Activated naive CD4-positive, alpha-beta T cell treated with anti-CD3 and anti-CD28 coated beads, Interleukin-2, amount 50 U/mL, for 16 hours (primary cell): ENCODE results near the gene HMX2.

Experiments
- DNase-seq: peaks from one replicate; pipeline ENCODE4 v3.0.0-alpha.2; 2020

HMX2 gene

GRCh38 chr10:123139521-123140163, 8.3 kb upstream of the HMX2 start:
- DNase-seq = peak; percentile 15

GRCh38 chr10:123140164-123140982, 7.6 kb upstream of the HMX2 start:
- DNase-seq = peak; percentile 31

GRCh38 chr10:123140983-123141390, 6.9 kb upstream of the HMX2 start:
- no peak for DNase-seq

DNA sequence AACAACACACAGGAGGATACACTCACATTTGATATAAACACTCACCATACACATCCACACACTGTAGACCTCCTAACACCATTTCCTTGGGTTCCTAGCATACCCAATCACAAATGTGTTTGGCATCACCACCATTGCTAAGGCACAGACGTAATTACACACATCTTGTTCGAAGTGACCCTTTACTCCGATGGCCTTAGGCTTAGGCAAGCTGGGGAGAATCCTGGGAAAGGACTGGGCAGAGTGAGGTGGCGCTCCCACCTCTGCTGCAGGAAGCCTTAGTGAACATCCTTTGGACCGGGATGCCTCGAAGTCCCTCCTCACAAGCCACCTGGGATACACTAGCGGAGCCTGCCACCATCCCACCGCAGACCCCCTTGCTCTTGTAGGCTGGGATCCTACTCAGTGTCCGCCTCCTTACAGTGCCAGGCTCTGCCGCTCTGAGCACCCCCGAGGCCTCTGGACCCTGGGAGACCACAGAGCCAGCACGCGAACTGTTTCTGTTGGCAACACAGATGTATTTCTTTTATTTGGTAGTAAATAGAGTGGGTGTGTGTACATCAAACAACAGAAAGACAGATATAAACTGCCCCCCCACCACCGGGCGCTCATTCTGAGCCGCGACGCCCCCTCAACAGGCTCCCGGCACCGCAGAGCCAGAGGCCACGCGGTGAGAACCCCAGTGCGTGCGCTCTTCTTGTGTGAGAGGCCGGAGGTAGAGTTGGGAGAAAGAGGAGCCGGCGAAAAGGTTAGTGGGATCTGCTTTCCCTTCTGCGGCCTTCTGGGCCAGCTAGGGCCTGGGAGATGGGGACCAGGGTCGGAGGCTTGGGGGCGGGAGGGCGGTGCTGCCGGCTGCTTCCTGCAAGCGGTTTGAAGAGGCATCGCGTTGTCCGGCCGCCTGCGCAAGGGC, 5.9 kb upstream of the HMX2 start:
- DNase-seq = no peak

- DNase-seq = no peak
These were observed 5.2 kb upstream of the HMX2 start for GRCh38 chr10:123142701-123143161.

DNA sequence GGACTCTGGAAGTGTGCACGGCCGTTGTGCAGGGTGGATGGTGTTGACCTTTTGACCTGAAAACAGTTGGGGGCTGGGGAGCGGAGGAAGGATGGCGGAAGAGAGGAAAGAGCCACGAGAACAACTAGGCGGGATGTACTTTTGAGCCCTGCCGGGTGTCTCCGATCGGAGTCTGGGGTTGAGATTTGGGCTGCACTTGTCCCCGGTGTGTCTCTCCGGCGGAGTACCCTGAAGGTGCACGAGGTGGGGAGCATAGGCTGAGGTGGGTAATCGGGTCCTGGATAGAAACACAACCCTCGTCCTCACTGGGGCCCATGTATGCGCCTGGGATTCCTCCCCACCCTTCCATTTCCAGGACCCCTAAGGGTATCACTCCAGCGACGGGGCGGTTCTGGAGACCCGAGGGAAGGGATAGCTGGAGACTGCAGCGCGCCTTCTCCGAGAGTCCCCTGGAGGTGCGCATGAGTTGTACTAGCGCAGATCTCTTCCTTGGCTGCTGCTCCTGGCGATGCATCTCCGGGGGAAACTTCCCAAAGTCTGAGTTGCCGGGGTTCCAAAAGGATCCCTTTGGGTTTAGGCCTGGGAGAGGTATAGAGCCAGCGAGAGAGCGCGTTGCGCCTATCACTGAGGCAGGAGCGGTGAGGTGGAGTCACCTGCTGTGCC, 4.6 kb upstream of the HMX2 start:
- no peak for DNase-seq

DNA sequence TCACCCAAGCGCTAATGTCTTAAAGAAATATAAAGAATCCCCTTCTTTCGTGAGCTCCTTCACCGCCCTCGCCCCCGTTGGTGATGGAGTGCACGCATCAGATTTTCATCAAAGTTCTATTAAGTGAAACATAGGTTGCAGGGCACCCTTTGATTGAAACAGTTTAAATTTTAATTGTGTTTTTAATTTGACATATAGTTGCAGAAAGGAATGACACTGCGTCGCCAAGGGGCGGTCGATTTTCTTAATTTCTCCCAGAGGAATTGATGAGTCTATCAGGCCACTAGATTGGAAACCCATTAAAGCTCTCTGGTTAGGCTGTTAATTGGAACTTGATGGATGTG, 4.1 kb upstream of the HMX2 start:
- DNase-seq = no peak

DNA sequence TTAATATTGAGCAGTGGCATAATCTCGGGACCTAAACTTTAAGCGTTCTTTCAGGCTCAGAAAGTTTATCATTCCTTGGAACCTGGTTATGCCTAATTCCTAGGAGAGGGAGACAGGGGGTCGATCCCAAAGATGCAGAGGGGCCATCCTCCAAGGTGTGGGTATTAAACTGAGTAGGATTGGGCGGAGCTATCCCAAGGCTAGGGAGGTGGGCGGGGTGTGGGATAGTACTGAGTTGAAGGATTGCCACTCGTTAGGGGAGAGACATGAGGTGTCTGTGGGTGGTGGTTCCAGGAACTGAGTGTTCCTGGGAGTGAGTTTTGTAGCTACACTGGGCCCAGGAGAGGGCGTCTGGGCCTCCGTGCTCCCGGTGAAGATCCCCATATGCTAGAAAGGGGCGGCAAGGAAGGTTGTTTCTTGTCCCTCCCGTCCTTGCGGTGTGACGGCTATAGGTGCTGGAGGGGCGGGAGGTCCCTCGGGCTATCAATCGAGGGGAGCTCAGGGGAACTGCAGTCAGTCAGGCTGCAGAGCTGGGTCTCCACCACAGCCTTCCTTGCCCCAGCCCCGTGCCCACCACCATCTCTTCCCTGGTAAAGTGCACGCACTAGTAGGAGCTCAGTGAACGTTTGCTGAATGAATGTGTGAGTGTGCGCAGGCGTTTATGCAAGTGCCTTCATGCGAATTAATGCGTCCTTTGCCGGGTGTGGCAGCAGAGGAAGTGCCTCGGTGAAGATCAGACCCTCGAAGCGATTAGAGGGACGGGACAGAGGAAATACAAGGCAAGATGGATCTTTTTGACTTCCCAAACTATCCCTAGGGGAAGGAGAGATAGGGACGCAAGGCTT, 3.0 kb upstream of the HMX2 start:
- peak; percentile 18 for DNase-seq

- no peak for DNase-seq
These were observed 2.4 kb upstream of the HMX2 start for GRCh38 chr10:123145542-123146012.

- no peak for DNase-seq
These were observed 1.7 kb upstream of the HMX2 start for GRCh38 chr10:123146013-123146893.

- no peak for DNase-seq
These were observed 872 bp upstream of the HMX2 start for GRCh38 chr10:123146894-123147634.

DNA sequence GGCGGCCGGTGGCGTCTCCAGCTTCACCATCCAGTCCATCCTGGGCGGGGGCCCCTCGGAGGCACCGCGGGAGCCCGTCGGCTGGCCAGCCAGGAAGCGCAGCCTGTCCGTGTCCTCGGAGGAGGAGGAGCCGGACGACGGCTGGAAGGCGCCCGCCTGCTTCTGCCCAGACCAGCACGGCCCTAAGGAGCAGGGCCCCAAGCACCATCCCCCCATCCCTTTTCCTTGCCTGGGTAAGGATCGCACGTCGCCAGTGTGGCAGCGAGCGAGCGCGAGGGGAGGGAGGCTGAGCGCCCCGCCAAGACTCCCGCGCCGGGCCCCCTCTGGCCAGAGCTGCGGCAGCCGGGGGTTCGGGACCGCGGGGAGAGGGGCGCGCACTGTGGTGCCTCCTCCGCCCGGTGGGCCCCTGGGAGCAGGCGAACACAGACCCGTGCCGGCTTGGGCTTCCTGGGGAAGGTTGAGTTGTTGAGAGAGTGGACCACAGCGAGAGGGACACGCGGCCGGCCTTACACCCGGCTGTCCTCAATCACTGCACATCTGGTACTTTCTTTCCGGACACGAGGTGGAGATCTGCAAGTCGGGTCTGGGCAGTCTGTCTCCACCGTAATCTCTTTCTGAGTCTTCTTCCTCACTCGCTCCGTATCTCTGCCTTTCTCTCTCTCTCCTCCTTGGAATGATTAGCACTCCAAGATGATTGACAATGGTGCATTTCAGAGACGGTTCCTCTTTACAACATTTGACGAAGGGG, 652 bp downstream of the HMX2 start:
- no peak for DNase-seq

DNA sequence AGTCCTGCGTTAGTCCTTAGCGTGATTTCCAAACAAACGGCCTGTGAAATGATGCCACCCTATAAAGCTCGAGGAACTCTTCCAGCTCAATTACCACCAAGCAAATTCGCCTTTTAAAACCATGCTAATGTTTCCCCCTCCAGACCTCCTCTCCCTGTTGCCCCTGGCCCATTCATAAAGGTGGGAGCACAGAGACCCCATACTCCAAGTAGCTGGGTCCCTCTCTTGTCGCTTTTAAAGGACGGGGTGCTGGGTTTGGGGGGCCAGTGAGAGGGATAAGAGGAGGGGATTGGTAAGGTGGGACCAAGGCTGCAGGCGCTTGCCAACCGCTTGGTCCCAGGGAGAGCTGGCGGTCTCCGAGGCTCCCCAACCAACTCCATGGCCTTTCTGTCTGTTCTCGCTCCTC, 1.2 kb downstream of the HMX2 start:
- DNase-seq = peak; percentile 17

- peak; percentile 68 for DNase-seq
These were observed 1.8 kb downstream of the HMX2 start for GRCh38 chr10:123149568-123150270.

DNA sequence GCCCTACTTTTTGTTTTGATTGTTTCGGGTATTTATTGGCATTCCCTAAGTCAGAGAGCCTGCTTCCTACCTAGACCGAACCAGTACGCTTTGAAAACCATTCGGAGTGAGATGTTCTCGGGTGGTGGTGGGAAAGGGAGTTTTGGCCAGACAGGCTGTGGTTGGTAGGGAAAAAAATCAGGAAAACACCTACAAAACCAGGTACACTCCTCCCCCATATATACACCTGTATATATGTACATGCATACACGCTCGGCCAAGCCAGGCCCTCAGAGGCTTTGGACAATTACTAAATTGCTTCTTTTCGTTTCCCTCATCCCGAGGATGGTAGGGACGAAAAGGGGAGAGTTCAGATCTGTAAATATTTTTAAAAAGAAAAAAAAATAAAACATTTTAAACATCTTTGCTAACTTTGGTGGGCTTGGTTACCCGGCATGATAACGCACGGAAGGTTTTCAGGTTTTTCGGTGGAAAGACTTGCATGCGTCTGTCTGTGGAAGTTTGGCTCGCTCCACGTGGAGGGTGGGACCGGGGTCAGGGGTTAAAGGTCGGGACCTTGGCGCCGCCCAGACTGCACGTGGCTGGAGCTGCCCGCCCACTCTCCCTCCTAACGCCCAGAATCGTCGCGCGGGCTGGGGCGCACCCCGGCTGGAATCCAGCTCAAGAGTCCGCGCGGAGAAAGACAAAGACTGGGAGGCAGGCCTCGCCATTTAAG, 2.5 kb downstream of the HMX2 start:
- peak; percentile 53 for DNase-seq

DNA sequence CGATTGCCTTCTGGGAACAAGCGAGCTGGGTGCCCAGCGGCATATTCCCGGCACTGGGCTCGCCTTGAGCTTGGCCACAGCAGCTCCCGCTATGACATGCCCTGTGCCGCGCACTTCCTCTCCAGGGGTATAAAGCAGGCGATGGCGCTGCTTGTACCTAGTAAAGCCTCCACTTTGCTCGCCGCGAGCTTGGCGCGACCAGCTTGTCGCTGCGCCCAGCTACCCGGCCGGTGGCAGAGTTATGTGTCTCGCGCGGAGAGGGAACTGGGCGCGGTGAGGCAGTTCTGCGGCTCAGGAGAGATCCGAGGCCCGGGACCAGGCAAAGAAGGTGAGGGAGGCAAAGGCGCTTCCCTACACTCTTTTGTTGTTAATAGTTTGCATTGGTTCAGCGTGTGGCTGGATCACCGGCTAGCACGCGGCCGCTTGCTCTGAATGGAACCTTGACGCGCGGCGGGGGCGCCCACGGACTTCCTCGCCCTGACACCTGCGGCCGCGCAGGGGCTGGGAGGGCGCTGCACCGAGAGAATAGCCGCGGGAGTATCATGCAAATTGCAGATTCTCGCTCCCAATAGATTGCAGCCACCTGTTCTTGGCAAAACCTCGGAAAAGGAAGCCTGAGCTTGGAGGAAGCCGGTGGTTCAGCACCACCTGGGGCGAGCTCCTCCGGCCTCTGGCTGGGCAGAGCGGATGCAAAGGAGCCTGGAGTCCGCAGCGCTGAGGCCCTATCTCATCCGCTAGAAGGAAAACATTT, 3.2 kb downstream of the HMX2 start:
- DNase-seq = peak; percentile 45

GRCh38 chr10:123151737-123152135, 3.8 kb downstream of the HMX2 start:
- DNase-seq = no peak
